COR-L47 (cell line): ENCODE measurements around the gene PAX1.

ENCODE experiments used
- DNase-seq: peaks from one replicate; lab custom pipeline; 2025; lab: John Stamatoyannopoulos, UW

The PAX1 gene

DNA sequence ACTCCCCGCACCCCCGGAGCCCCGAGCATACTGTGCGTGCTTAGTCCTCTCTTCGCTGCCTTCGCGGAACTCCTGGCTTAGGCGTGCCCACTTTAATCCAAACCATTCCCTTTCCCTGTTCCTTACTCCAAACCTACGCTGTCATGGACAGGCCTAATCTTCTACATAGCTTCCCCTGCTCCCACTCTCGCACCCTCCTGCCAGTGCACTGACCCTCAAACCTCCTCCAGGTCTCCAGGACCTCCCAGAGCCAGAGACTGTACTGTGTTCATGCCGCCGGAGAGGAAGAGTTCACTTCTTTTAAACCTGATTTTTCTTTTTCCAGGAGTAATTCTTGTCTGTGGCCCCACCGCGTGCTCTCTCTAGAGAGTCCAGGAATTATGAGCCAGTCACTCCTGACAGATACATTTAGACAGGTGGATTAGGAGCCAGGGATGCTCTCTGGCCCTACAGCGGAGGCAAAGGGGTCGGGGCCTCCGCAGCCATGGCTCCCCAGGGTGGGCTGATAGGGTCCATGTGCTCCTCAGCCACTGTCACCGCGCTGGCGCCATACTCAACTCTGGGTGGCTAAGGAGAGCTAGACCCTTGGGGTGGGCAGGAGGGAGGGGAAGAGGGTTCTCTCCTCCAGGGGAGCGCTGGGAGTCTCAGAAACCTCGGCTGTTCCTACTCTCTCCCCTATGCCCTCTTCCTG lies 1.6 kb upstream of the PAX1 start:
- no peak for DNase-seq

DNA sequence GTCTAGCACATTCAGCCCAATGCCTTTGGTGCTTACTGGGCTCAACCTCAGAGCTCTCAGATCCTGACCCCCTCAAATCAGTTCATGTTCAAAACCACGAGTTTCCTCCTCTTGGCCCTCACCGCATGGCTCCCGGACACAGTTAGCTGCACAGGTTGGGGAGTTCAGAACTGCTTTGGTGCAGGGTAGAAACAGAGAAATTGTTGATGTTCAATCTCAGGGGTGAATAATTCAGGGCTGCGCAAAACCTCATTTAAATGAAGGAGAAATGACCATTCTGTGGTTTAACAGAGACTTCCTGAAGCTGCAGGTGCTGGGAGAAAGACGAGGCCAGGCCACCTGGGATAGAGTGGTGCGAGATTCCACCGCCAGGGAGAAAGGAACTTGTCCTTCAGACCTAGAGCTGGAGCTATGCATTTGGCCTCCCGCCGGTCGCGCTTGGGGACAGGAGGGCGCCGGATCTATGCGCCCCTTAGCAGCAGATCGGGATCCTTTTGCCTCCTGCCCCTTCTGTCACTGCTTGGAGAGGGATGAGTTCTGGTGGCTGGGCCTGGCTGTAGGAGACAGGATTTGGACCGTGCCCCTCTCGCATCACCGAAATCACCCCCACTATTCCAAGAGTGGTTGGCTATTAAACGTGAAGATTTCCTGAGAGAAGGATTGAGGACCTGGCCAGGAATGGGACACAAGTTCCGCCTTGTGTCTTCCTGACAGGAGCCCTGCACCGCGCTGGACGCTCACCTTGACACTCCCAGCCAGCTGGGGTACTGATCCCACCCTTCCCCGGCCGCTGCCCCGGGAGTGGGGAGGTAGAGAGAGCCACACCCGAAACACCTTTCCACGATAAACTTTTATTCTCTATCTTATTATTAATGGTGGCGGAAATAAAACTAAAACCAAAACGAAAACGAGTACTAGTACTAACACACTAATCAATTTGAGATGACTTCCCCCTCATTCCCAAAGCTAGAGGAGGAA lies 767 bp upstream of the PAX1 start:
- DNase-seq = no peak

DNA sequence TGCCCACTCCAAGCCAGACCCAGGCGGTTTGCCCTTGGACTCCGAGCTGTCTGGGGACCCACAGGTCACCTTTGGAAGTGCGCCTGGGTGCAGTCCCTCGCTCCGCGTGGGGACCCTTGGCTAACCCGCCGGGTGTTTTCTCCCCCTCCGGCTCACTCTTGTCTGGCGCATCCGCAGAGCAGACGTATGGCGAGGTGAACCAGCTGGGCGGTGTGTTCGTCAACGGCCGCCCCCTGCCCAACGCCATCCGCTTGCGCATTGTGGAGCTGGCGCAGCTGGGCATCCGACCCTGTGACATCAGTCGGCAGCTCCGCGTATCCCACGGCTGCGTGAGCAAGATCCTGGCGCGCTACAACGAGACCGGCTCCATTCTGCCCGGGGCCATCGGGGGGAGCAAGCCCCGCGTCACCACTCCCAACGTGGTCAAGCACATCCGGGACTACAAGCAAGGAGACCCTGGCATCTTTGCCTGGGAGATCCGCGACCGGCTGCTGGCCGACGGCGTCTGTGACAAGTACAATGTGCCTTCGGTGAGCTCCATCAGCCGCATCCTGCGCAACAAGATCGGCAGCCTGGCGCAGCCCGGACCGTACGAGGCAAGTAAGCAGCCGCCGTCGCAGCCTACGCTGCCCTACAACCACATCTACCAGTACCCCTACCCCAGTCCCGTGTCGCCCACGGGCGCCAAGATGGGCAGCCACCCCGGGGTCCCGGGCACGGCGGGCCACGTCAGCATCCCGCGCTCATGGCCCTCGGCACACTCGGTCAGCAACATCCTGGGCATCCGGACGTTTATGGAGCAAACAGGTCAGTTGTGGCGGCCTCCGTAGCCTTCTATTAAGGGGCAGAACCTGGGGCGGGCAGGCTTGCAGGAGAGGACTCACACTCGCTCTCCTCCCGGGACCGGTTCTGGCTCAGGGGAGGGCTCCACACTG lies 1.1 kb downstream of the PAX1 start:
- no peak for DNase-seq

DNA sequence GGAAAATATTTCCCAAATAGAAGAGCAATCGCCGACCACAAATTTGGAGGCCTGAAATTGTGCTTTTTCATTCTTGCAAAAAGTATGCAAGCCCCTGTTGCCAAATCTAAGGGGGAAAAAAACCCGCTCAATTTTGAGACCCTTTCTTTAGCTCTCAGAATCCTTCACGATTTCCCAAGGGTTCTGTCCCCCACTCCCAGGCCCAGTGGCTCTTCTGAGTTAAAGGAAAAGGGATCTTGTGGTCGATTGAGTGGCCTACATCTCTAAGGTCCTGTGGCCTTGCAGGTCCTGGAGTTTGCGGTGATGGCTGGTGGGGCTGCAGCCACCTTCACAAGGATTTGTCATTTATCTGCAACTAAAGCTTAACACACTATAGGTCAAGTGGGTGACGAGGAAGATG lies 1.8 kb downstream of the PAX1 start:
- no peak for DNase-seq

DNA sequence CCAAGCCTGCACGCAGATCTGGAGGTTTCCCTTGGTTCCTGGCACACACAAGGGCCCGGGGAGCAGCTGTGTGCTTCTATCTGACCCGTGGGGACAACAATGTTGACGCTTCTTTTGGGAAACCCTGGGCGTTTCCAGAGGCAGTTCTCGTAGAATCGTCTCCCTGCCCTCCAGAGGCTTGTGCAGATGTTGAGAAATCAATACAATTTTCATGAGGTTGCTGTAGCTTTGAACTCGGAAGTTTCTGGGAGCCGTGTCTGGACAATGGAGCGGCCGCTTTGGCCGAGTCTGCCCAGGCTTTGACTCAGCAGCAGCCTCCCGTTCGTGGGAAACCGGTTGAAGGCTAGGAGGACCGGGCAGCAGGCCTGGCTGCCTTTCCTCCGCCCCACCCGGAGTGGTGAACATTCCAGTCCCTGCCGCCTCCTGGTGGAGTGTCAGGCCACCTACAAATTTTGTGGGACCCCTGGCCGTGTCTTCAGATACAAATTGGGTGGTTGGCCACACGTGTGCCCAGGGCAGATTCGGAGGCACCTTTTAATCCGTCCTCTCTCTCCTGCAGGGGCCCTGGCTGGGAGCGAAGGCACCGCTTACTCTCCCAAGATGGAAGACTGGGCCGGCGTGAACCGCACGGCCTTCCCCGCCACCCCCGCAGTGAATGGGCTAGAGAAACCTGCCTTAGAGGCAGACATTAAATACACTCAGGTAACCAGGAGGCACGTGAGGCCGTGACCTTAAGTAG lies 2.7 kb downstream of the PAX1 start:
- no peak for DNase-seq

DNA sequence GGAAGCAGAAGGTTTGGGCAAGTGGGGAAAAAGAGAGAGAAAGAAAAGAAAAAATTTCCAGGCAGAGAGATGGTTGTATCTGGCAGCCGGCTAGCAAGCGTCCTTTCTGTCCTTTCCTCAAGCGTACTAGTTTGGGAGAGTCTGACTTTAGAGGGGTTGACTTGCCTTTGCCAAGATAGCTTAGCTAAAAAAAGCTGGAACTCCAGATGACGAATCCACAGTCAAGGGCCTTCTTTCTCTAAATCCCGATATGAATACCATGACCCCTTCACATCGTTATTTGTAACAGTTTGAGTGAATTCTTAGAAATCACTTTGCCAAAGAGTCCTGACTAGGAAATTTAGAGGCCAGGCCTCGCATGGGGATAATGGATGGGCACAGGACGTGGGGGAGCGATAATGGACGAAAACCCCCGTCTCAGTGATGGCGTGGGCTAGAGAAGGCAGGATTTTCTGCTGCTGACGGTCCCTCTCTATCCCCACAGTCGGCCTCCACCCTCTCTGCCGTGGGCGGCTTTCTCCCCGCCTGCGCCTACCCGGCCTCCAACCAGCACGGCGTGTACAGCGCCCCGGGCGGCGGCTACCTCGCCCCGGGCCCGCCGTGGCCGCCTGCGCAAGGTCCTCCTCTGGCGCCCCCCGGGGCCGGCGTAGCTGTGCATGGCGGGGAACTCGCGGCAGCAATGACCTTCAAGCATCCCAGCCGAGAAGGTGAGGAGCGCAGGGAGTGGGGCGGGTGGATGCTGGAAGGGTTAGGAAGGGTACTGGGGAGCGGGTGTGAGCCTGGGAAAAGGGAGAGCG lies 3.5 kb downstream of the PAX1 start:
- DNase-seq = no peak

DNA sequence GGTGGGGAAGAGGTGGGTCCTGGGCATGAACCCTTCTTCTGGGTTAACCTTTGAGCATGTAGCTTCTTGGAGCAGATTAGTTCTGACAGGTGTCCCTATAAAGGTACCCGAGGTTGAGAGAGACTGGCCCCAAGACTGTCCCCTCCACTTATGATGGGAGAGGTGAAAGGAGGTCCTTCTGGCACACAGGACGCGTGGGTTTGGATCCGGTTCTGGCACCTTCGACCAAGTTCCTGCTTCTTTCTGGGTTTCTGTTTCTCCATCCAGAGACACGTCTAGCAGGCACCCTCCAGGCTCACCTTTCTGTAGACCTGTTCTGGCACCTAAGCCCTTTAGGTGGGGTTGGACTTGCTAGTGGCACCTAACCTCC lies 4.1 kb downstream of the PAX1 start:
- DNase-seq = no peak

DNA sequence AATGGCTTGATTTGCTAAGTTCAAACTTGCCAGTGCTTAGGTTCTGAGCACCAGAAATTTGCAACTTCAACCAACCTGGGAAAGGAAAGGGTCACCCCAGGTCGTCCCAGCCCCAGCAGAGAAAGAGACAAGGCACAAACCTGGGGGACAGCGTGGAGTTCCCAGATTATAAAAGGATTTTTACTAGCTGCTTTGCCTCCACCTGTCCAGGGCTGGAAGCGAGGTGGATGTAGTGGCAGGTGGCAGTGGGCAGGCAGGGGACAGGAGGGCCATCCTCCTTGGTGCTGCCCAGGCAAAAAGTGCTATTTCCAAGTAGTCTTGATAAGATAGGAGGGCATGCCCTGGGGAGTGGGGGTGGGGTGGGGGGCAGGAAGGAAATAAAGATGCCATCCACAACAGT lies 4.9 kb downstream of the PAX1 start:
- no peak for DNase-seq

DNA sequence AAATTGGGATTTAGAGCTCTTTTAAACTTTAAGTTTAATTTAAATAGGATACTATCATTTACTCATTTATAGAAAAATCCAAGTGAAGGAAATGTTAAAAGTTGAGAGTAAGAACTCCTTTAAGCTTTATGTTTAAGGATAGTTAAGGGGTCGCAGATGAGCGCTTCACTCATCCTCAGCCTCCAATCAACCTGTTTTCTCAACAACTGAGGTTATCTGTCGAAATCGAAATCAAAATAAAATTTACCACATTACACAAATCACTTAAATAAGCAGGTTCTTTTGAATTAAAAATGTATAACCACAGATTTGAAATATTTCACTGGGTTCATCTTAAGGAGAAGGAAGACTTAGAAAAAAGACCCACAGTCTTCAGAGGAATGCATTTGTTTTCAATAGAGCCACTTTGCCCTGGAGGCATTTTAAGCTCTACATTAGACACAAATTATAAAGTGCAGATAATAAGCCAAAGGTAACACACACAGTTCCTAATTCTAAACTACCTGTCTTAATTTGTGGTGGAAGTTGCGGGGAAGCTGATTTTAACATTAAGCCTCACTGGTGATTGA lies 5.5 kb downstream of the PAX1 start:
- DNase-seq = no peak

DNA sequence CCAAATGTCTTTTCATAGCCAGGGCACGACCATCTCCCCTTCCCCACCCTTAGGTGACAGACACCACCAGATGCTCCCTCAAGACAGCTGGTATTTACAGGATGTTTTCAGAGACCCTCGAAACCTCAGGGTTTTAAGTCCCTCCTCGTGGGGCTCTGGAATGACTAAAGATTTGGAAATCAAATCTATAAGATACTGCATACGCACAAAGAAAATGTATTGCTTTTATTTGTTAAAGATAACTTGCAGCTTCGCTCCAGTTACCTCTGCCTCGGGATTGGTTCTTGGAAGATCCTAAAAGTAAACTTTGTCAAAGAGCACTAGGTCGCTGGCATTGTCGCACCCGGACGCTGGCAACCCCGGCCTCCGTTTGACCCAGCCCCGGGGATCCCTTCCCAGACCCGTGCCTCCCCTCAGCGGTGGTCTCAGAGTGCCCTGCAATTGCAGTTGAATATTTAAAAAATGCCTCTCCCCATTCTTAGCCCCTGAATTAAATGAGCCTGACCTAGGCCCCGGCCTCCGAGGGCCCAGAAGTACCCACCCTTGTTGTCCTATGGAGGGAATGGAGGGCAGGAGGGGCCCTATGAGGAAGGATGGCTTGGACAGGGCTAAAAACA lies 7.1 kb downstream of the PAX1 start:
- no peak for DNase-seq

DNA sequence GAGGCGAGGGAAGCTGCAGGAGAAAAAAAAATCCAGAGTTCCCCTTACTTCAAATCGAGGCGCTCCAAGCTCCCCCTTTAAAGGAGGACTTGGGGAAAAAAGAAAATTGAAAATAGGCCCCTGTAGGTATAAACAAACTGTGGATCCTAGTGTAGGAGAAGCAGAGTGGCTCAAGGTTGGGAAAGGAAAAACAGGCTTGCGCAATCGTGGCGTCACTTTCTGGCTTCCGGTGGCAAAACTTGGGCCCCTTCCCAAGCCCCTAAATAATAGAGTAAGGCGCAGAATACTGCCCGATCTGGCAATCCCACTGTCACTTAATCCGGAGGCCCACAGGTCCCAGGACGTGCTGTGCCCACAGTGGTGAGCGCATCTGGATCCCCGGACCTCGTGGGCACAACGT lies 8.0 kb downstream of the PAX1 start:
- no peak for DNase-seq

DNA sequence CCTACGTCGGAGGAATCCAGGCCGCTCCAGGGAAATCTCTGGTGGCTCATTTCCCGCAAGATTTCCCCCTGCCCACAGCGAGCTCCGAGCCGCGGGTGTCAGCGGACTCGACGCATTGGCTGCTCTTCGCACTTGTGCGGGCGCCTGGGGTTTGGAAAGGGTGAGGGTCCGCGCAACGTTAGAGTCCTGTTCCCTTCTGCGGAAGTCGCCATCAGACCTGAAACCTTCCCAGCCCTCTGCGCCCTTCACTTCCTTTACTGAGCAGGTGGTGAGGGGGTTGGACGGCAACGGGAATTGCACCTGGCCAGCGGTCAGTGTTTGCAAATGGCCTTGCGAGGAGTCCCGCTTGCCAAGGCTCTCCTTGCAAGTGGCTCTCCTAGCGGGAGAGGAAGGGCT lies 8.4 kb downstream of the PAX1 start:
- no peak for DNase-seq

DNA sequence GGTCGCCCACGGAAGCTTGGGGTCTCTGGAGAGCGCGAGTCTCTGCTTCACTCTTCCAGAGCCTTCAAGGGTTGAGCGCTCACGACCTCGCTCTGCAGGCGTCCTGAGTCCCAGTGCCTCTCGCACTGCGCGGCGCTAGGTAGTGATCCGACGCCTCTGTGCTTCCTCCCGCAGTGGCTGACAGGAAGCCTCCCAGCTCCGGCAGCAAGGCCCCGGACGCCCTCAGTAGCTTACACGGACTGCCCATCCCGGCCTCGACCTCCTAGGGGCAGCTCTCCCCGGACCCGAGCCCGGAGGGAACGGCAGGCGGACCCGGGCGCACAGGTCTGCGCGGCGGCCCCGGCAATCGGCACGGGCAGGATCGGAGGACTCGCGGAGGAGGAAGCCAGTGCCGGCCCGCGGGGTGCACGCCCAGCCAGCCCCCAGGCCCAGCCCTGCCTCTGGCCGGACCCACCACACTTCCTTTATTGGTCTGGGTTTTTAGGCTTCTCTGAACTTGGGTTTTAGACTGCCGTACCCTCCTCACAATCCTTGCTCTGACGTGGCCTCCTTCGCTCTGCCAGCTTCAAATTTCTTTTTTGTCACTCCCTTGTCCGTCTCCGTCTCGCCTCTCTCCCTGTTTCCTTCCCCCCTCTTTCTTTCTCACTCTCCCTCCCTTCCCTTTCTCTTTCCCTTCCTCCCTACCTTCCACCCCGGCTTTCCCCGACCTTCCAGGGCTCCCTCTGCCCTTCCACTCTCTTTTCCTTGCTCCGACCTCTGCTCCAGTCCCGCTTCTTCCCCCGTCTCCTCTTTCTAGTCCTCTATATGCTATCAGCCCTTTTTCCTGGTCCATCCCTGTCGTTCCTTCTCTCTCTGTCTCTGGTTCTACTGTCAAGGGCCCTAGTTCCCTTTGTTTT lies 9.1 kb downstream of the PAX1 start:
- DNase-seq = no peak

DNA sequence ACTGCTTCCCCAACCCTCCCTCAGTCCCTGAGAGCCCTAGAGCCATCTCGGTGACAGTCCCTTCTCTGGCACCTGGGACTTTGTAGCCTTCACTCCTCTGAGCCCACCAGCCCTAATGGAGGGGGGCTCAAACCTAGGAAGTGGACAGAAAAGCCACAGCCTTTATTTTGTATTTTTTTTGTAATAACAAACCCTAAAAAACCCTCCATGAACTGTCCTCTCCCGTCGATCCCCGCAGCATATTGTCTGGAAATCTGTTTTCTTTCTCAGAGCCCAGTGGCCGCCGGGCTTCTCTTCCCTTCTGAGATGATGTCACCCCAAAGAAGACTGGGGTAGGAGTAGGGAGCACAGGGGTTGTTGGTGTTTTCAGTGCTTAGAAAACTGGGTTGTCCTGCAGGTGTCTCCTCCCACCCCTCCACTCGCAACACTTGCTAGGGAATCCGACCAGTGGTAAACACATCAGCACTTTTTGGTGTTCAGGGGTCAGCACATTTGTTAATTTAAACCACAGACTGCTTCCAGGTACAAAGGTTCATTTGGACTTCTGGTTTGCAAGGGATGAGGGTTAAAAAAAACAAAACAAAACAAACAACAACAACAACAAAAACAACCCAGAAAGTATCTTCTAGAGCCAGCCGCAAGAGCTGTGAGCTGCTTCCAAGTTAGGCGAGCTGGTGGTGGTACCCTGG lies 9.9 kb downstream of the PAX1 start:
- DNase-seq = no peak

DNA sequence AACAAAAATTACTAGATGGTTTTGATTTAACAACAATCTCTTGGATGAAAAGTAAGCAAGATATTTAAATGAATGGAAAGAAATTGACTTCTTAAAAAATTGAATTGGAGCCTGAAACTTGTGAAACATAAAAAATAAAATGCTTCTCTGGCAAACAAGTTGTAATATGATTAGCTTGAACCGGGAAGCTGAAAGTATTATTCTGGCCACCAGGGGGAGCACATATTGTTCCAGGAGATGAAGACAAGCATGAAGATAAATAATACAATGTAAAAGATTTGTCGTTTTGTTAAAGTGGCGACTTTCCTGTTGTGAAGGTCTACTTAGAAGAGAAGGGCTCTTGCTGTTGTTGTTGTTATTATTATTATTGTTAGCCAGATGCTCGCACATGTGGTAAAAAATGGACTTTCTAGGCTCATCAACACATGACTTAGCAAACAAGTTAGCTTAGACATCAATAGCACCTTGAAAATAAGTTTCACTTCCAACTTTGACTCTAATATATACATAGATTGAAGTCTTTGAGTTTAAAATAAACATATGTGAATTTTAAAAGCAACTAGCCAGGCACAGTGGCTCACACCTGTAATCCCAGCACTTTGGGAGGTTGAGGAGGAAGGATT lies 14.2 kb downstream of the PAX1 start:
- peak; percentile 40 for DNase-seq

DNA sequence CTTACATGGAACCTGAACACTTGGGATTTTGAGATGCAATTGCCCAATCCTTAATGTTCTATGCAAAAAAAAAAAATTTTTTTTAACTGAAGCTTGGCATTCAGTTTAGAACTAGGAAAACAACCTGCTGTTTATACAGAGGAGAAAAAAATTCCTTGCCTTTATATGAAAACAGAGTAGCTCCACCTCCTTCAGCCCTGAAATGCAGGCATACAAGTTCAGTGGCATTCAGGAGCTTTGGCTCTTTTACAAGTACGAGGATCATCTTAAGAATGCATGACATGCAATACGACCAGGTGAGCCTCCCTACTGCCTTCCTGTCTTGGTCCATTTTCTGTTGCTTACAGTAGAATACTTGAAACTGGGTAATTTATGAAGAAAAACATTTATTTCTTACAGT lies 20.4 kb downstream of the PAX1 start:
- DNase-seq = no peak

DNA sequence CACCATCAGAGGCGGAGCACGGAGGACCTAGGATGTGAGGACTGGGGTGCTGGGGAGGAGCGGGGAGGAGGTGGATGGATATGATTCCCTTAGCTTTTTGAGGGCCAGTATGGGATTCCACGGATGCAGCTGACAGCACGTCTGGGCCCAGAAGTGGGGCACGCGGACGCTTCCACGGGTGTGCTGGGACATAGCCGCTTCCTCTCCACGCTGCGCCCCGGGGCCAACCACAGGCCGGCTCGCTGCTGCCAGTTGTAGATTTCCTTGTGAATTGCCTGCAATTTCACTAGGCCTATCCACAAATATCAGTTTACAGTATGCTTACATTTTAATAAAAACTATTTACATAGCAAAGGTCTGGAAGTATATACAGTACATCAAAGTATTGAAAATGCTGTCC lies 23.9 kb downstream of the PAX1 start:
- no peak for DNase-seq

DNA sequence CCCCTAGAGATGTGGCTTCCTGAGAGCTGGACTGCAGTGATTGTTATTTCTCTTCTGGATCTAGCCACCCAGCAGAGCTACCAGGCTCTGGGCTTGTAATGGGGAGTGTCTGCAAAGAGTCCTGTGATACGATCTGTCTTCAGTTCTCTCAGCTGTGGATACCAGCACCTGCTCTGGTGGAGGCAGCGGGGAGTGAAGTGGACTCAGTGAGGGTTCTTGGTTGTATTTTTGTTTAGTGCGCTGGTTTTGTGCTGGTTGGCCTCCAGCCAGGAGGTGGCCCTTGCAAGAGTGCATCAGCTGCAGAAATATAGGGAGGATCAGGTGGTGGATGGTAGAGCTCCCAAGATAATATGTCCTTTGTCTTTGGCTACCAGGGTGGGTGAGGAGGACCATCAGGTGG lies 33.7 kb downstream of the PAX1 start:
- DNase-seq = peak; percentile 83
